ENCODE measurements around the gene ESRRG.

ESRRG gene

GRCh38 chr1:216562383-216562782, 160.8 kb downstream of the ESRRG start:
- peak; percentile 5 for DNase-seq (ENCODE audit: low read depth)
- peak; percentile 18 for TF ChIP-seq CTCF (IDR thresholded peaks at IDR 0.05; ENCODE audit: insufficient read depth, low read depth, low read length, missing control alignments)
- H3K4me3 ChIP-seq (ENCODE audit: low read depth, low read length): no peak overlapping the region

- no peak for DNase-seq (ENCODE audit: low read depth)
- TF ChIP-seq CTCF (IDR thresholded peaks at IDR 0.05; ENCODE audit: insufficient read depth, low read depth, low read length, missing control alignments): no peak
- no peak overlapping the region for H3K4me3 ChIP-seq (ENCODE audit: low read depth, low read length)
Measured at GRCh38 chr1:216560527-216560926, 162.7 kb downstream of the ESRRG start.

- DNase-seq (ENCODE audit: low read depth): no peak
- no peak overlapping the region for H3K4me3 ChIP-seq (ENCODE audit: low read depth, low read length)
- no peak for TF ChIP-seq CTCF (IDR thresholded peaks at IDR 0.05; ENCODE audit: insufficient read depth, low read depth, low read length, missing control alignments)
Measured at GRCh38 chr1:216559359-216559758, 163.9 kb downstream of the ESRRG start.

DNA sequence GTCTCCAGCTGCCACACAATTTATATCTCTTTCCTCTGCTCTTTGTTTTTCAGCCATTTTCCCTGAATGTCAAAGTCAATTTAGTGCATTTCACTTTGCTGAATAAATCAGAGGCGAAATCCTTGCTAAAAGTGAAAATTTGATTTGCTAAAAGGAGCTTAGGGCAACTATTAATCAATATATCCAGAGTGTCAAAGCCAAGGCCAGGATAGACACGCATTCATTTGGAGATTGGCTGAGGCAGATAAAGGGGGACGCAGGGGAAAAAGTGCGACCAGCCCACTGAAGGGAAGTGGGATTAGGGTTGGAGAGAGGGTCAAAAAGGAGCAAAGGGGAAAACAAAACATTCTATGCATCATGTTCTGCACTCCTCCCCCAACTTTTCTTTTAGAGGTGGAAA, 167.6 kb downstream of the ESRRG start:
- DNase-seq (ENCODE audit: low read depth): no peak
- no peak overlapping the region for H3K4me3 ChIP-seq (ENCODE audit: low read depth, low read length)
- TF ChIP-seq CTCF (IDR thresholded peaks at IDR 0.05; ENCODE audit: insufficient read depth, low read depth, low read length, missing control alignments): no peak

- TF ChIP-seq CTCF (IDR thresholded peaks at IDR 0.05; ENCODE audit: insufficient read depth, low read depth, low read length, missing control alignments): no peak
- DNase-seq (ENCODE audit: low read depth): no peak
- H3K4me3 ChIP-seq (ENCODE audit: low read depth, low read length): no peak overlapping the region
Measured at GRCh38 chr1:216554934-216555333, 168.3 kb downstream of the ESRRG start.

GRCh38 chr1:216553766-216554165, 169.5 kb downstream of the ESRRG start:
- H3K4me3 ChIP-seq (ENCODE audit: low read depth, low read length): no peak overlapping the region
- no peak for TF ChIP-seq CTCF (IDR thresholded peaks at IDR 0.05; ENCODE audit: insufficient read depth, low read depth, low read length, missing control alignments)
- DNase-seq (ENCODE audit: low read depth): no peak

DNA sequence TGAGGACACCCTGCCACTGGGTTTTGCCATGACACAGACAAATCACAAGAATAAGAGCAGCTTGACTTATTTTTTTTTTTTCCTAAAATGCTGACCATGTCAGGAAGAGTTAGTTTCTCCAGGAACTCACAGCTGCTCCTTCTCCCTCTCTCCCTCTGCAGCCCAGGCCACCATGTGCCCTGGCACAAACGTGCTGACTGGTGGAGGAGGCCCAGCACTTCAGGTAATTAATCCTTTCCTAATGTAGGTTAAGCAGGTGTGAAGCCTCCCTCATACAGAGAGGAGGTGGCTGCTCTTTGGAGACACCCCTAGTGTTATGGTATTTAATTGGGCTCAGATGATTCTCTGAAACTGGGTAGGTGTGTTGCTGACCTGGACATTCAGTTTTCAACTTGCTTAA, 170.2 kb downstream of the ESRRG start:
- no peak for TF ChIP-seq CTCF (IDR thresholded peaks at IDR 0.05; ENCODE audit: insufficient read depth, low read depth, low read length, missing control alignments)
- H3K4me3 ChIP-seq (ENCODE audit: low read depth, low read length): no peak overlapping the region
- DNase-seq (ENCODE audit: low read depth): no peak

All from GM12865 (cell line).